T-helper 1 cell treated with Interleukin-12 subunit alpha and Interleukin-12 subunit beta and Interleukin-4 antibody, amounts not matched to agents 30 μg/mL and 1 μg/mL, for 36 hours (primary cell): Measurements from ENCODE around the gene MVB12B.

ENCODE experiments used
- H3K27ac Mint-ChIP-seq: one replicate; pipeline ENCODE4 v1.8.0; 2021; ENCODE audit warnings: mild to moderate bottlenecking, mixed read lengths
- H3K27me3 Mint-ChIP-seq: one replicate; pipeline ENCODE4 v1.8.0; 2021; ENCODE audit warnings: low read depth, mixed read lengths
- H3K36me3 Mint-ChIP-seq: one replicate; pipeline ENCODE4 v1.8.0; 2021; ENCODE audit warnings: low read depth, mixed read lengths
- H3K4me1 Mint-ChIP-seq: one replicate; pipeline ENCODE4 v1.8.0; 2021; ENCODE audit warnings: low read depth, mixed read lengths
- H3K4me3 Mint-ChIP-seq: one replicate; pipeline ENCODE4 v1.8.0; 2021; ENCODE audit warnings: mild to moderate bottlenecking, moderate library complexity, mixed read lengths
- H3K9me3 Mint-ChIP-seq: one replicate; pipeline ENCODE4 v1.8.0; 2021; ENCODE audit warnings: mixed read lengths

The MVB12B gene

GRCh38 chr9:126490214-126490631, 163.6 kb downstream of the MVB12B start:
- no peaks in the 10 kb centered on the region for H3K9me3 Mint-ChIP-seq
- no peak overlapping the region for H3K27ac Mint-ChIP-seq
- H3K4me3 Mint-ChIP-seq: no peak overlapping the region
- peaks cover 33% of the 10 kb centered on the region for H3K27me3 Mint-ChIP-seq
- H3K4me1 Mint-ChIP-seq: peaks cover 3% of the 10 kb centered on the region
- H3K36me3 Mint-ChIP-seq: no peaks in the 10 kb centered on the region

- Mint-ChIP-seq H3K9me3 (no peaks in the 10 kb centered on the region), H3K27ac (no peak overlapping the region), H3K27me3 (peaks cover 33% of the 10 kb centered on the region), H3K4me1 (peaks cover 3% of the 10 kb centered on the region), H3K36me3 (no peaks in the 10 kb centered on the region), H3K4me3 (no peak overlapping the region)
These were observed 164.4 kb downstream of the MVB12B start for GRCh38 chr9:126490871-126491567.

- H3K4me3 Mint-ChIP-seq: no peak overlapping the region
- H3K27ac Mint-ChIP-seq: no peak overlapping the region
- H3K9me3 Mint-ChIP-seq: no peaks in the 10 kb centered on the region
- H3K27me3 Mint-ChIP-seq: peaks cover 33% of the 10 kb centered on the region
- no peaks in the 10 kb centered on the region for H3K36me3 Mint-ChIP-seq
- H3K4me1 Mint-ChIP-seq: peaks cover 3% of the 10 kb centered on the region
These were observed 164.9 kb downstream of the MVB12B start for GRCh38 chr9:126491568-126491879.

- Mint-ChIP-seq H3K4me3 (no peak overlapping the region), H3K9me3 (no peaks in the 10 kb centered on the region), H3K36me3 (no peaks in the 10 kb centered on the region), H3K4me1 (peaks cover 3% of the 10 kb centered on the region), H3K27ac (no peak overlapping the region), H3K27me3 (peaks cover 31% of the 10 kb centered on the region)
These were observed 165.3 kb downstream of the MVB12B start for GRCh38 chr9:126491949-126492348.

GRCh38 chr9:126494264-126494663, 167.6 kb downstream of the MVB12B start:
- Mint-ChIP-seq H3K4me3 (no peak overlapping the region), H3K36me3 (no peaks in the 10 kb centered on the region), H3K9me3 (no peaks in the 10 kb centered on the region), H3K27me3 (peaks cover 30% of the 10 kb centered on the region), H3K27ac (no peak overlapping the region), H3K4me1 (peaks cover 3% of the 10 kb centered on the region)

GRCh38 chr9:126494746-126495145, 168.1 kb downstream of the MVB12B start:
- peaks cover 3% of the 10 kb centered on the region for H3K4me1 Mint-ChIP-seq
- H3K36me3 Mint-ChIP-seq: no peaks in the 10 kb centered on the region
- H3K9me3 Mint-ChIP-seq: no peaks in the 10 kb centered on the region
- H3K4me3 Mint-ChIP-seq: no peak overlapping the region
- no peak overlapping the region for H3K27ac Mint-ChIP-seq
- H3K27me3 Mint-ChIP-seq: peaks cover 34% of the 10 kb centered on the region

GRCh38 chr9:126495411-126496180, 169.0 kb downstream of the MVB12B start:
- Mint-ChIP-seq H3K36me3 (no peaks in the 10 kb centered on the region), H3K27me3 (peaks cover 34% of the 10 kb centered on the region), H3K4me3 (no peak overlapping the region), H3K4me1 (no peaks in the 10 kb centered on the region), H3K27ac (no peak overlapping the region), H3K9me3 (no peaks in the 10 kb centered on the region)

- H3K27ac Mint-ChIP-seq: no peak overlapping the region
These were observed 169.6 kb downstream of the MVB12B start for GRCh38 chr9:126496181-126496576.

GRCh38 chr9:126496781-126497659, 170.4 kb downstream of the MVB12B start:
- no peaks in the 10 kb centered on the region for H3K36me3 Mint-ChIP-seq
- H3K27ac Mint-ChIP-seq: no peak overlapping the region
- H3K4me1 Mint-ChIP-seq: peaks cover 2% of the 10 kb centered on the region
- H3K4me3 Mint-ChIP-seq: no peak overlapping the region
- no peaks in the 10 kb centered on the region for H3K9me3 Mint-ChIP-seq
- peaks cover 26% of the 10 kb centered on the region for H3K27me3 Mint-ChIP-seq

More at GRCh38 chr9:126496181-126496576, 169.6 kb downstream of the MVB12B start:
- H3K36me3 Mint-ChIP-seq: no peaks in the 10 kb centered on the region
- no peak overlapping the region for H3K4me3 Mint-ChIP-seq
- no peaks in the 10 kb centered on the region for H3K9me3 Mint-ChIP-seq
- peaks cover 2% of the 10 kb centered on the region for H3K4me1 Mint-ChIP-seq
- peaks cover 33% of the 10 kb centered on the region for H3K27me3 Mint-ChIP-seq

- Mint-ChIP-seq H3K27me3 (peaks cover 21% of the 10 kb centered on the region), H3K36me3 (no peaks in the 10 kb centered on the region), H3K27ac (no peak overlapping the region), H3K4me3 (no peak overlapping the region), H3K9me3 (no peaks in the 10 kb centered on the region), H3K4me1 (peaks cover 2% of the 10 kb centered on the region)
These were observed 171.1 kb downstream of the MVB12B start for GRCh38 chr9:126497660-126498275.

- H3K9me3 Mint-ChIP-seq: no peaks in the 10 kb centered on the region
- no peak overlapping the region for H3K4me3 Mint-ChIP-seq
- H3K27me3 Mint-ChIP-seq: peaks cover 19% of the 10 kb centered on the region
- no peaks in the 10 kb centered on the region for H3K36me3 Mint-ChIP-seq
- H3K4me1 Mint-ChIP-seq: peaks cover 2% of the 10 kb centered on the region
- no peak overlapping the region for H3K27ac Mint-ChIP-seq
These were observed 171.7 kb downstream of the MVB12B start for GRCh38 chr9:126498331-126498730.

GRCh38 chr9:126499005-126499910, 172.6 kb downstream of the MVB12B start:
- Mint-ChIP-seq H3K4me1 (peaks cover 2% of the 10 kb centered on the region), H3K4me3 (no peak overlapping the region), H3K27me3 (peaks cover 15% of the 10 kb centered on the region), H3K27ac (no peak overlapping the region), H3K9me3 (no peaks in the 10 kb centered on the region), H3K36me3 (no peaks in the 10 kb centered on the region)

- Mint-ChIP-seq H3K27ac (no peak overlapping the region), H3K4me1 (peaks cover 2% of the 10 kb centered on the region), H3K9me3 (no peaks in the 10 kb centered on the region), H3K27me3 (peaks cover 15% of the 10 kb centered on the region), H3K4me3 (no peak overlapping the region), H3K36me3 (no peaks in the 10 kb centered on the region)
These were observed 173.4 kb downstream of the MVB12B start for GRCh38 chr9:126499911-126500599.
